NCI-H1436 treated with DMSO at 0.1 percent for 48 hours (cell line): ENCODE results near the gene LDHAL6B.

Source experiments
- DNase-seq: peaks from one replicate; lab custom pipeline; 2025; lab: John Stamatoyannopoulos, UW

Gene LDHAL6B

GRCh38 chr15:59218710-59219109 lies 12.1 kb downstream of the LDHAL6B start:
- no peak for DNase-seq

GRCh38 chr15:59221511-59222505 lies 15.2 kb downstream of the LDHAL6B start:
- DNase-seq = no peak

GRCh38 chr15:59222906-59223550 lies 16.4 kb downstream of the LDHAL6B start:
- DNase-seq = no peak

GRCh38 chr15:59223736-59224135 lies 17.1 kb downstream of the LDHAL6B start:
- DNase-seq = no peak

DNA sequence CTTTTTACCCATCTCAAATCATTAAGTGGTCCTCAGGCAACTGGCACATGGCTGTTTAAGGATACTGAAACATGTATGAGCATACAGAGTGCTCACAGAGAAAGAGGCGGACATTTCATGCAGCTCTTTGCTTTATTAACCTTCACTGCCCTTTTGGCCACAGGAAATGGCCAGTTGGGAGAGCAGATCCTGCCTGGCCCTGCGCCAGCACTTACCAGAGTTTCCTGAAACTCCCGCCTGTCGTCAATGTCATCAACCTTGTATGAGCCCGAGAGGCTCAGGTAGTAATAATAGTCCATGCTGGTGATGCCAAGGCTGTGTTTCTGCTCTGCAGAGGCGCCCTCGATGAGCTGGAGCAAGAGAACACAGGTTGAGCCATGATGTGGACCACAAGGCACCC lies 17.8 kb downstream of the LDHAL6B start:
- DNase-seq = no peak

- no peak for DNase-seq
Measured at GRCh38 chr15:59227021-59227420, 20.4 kb downstream of the LDHAL6B start.

GRCh38 chr15:59229015-59229414 lies 22.4 kb downstream of the LDHAL6B start:
- DNase-seq = no peak

DNA sequence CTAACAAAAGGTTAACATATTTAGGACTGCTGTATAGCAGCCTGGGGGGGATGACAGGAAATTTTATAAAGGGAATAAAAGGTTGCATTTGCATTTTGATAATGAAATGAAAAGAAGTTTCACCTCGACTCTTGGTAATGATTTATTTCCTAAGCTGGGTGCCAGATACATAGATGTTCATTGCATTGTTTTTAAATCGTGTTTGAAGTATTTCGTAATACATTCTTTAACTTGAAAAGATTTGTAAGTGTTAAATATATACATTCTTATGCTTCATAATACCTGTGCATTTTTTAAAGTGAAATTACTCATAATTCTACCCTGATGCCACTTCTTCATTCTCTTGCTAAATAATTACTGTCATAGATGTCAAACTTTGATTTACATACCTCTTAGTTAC lies 22.8 kb downstream of the LDHAL6B start:
- no peak for DNase-seq

- no peak for DNase-seq
Measured at GRCh38 chr15:59230531-59231055, 23.9 kb downstream of the LDHAL6B start.

DNA sequence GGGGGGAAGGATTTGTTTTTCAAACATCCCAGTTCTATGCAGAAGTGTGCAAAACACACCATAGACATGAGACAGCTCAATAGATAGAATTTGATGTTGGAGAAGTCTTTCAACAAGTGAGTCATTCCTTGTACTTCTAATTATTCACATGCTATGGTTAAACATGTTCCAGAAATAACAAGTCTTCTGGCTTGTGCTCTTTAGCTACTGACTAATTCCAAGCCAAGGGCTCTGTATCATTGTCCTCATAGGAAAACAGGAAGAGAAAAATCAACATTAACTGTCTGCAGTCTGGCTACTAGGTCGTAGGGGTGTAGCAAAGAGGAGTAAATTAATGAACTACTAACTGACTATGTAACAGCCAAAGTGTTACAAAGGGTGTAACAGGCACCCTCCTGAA lies 25.8 kb downstream of the LDHAL6B start:
- no peak for DNase-seq

DNA sequence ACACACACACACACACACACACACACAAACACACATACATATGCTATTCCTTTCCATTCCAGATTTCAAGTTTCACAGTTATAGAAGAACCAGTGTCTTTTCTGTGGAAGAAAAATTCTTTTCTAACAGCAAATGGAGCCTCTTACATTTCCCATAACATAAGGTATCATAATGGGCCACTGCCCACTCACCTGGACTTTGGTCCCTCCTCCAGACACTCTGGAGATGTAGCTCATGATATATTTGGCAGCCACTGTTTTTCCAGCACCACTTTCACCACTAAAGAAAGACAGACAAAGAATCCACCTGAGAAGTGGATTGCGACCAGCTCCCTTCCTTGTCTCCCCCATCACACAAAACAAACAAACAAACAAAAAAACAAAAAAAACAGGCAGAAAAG lies 29.8 kb downstream of the LDHAL6B start:
- no peak for DNase-seq

GRCh38 chr15:59237119-59237855 lies 30.6 kb downstream of the LDHAL6B start:
- no peak for DNase-seq

DNA sequence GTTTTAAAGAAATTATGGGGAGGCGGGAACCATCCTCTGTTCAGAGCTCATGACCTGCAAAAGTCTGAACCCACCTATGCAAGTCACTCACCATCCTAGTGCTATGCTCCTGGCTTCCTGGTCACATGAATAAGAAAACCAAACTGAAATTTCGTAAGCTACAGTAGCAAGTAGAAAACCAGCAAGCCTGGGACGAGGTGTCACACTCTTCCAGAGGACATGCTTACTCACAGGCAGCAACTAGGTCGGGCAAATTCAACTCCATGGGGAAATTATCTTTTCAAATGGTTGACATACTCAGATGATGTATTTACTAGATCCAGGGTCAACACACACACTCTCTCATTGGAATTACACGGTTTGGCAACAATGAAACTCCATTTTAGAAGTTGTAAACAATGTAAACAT lies 31.3 kb downstream of the LDHAL6B start:
- DNase-seq = no peak

DNA sequence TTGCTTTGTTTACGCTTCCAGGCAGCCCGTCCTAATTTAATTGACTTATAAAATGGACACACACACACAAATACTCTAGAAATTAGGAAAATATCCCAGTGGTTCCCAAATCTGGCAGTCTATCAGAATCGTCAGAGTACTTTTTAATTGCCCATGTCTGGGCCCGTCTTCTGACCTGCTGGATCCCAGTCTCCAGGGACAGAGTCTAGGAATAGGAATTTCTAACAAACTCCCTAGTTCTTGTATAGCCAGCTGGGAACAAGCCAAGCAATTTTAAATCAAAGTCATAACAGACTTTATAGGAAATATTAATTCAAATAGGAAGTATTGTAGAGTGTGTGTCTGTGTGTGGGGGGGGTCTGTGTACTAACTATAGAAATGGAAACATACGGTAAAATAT lies 33.4 kb downstream of the LDHAL6B start:
- no peak for DNase-seq

DNA sequence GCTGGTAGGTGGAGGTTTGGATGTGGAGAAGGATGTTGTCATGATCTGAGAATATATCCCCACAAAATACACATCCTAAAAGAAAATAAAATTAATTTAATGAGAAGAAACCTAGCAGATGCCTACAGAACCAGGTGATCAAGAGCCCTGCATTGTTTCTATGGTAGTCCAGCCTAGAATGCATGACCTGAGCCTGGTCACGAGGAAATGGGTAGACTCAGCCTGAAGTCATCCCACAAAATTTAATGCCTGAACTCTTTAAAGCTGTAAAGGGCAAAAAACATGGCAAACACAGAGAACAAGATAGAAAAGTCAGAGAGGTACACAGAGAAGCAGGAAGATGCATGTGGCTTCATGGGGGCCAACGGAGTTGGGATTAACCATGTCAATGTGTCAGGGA lies 36.0 kb downstream of the LDHAL6B start:
- no peak for DNase-seq

GRCh38 chr15:59243622-59244021 lies 37.0 kb downstream of the LDHAL6B start:
- DNase-seq = no peak

- no peak for DNase-seq
Measured at GRCh38 chr15:59244337-59244736, 37.7 kb downstream of the LDHAL6B start.

DNA sequence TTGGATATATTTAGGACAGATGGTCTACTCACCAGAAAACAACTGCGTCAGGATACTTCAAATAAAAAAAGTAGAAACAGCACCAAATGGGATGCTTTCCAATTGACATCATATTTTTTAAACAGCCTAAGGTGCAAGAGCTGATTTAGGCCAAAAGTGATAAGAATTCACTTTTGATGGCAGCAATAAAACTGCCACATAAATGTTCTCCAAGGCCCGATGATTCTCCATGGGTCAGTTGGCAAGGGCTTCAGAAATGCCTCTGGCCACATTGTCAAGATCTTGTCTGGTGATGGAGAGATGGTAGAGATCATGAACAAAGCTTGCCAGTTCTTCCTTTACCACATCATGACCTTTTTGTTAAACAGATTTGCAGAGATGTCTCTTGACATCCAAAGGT lies 38.9 kb downstream of the LDHAL6B start:
- DNase-seq = no peak

DNA sequence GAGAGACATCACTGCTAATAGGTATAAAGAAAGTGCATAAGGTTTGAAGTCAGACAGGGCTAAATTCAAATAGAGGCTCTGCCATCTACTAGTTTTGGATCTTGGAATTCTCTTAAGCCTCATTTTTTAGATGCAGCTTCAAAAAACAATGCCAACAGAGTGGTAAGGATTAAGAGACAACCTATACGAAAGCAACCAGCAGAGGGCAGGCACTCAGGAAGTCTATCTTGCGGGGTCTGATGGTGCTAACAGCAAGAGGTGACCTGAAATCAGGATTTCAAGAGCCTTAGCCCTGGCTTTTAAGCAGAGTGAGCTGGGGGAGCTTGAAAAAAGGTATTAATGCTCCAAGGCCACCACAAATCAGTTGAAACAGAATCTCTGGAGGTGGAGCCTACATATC lies 40.7 kb downstream of the LDHAL6B start:
- DNase-seq = peak; percentile 24

GRCh38 chr15:59249816-59250215 lies 43.2 kb downstream of the LDHAL6B start:
- DNase-seq = no peak

DNA sequence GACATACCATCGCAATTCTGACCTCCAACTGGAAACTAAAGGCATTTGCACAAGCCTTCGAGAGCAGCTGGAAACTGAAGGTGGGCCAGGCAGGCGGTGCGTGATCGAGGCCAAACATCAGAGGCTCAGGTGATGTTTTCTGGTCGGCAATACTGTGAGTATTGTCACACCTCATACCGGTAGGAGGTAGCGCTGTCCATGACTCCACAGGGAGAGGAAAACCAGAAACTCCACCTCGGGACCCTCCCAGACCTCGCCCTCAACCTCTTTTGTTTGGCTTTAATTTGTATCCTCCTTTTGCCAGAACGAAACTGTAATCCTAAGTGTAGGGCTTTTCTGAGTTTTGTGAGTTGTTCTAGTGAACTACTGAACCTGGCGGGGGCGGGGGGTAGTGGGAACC lies 43.6 kb downstream of the LDHAL6B start:
- DNase-seq = no peak
